GM19468 (cell line): ENCODE results near the gene TBATA.

Experiments
- ATAC-seq: cut with Tn5 transposase; IDR thresholded peaks from one replicate; pipeline ENCODE4 v1.9.1; 2021; ENCODE audit warnings: mild to moderate bottlenecking, moderate library complexity, moderate number of reproducible peaks; ENCODE audit not compliant: unreplicated experiment; ENCODE audit errors: extremely low read depth

TBATA gene

GRCh38 chr10:70809011-70809611 lies 23.9 kb upstream of the TBATA start:
- no peak for ATAC-seq

- ATAC-seq: no peak
These were observed 22.4 kb upstream of the TBATA start for GRCh38 chr10:70807556-70807955.

- no peak for ATAC-seq
These were observed 21.7 kb upstream of the TBATA start for GRCh38 chr10:70806841-70807240.

- ATAC-seq: no peak
These were observed 20.5 kb upstream of the TBATA start for GRCh38 chr10:70805619-70806215.

GRCh38 chr10:70804421-70804808 lies 19.2 kb upstream of the TBATA start:
- ATAC-seq: no peak

GRCh38 chr10:70803775-70804420 lies 18.7 kb upstream of the TBATA start:
- no peak for ATAC-seq

GRCh38 chr10:70801854-70802253 lies 16.7 kb upstream of the TBATA start:
- ATAC-seq: no peak

GRCh38 chr10:70799124-70799523 lies 13.9 kb upstream of the TBATA start:
- ATAC-seq: no peak

GRCh38 chr10:70797840-70798239 lies 12.7 kb upstream of the TBATA start:
- no peak for ATAC-seq

GRCh38 chr10:70795613-70796012 lies 10.4 kb upstream of the TBATA start:
- ATAC-seq: no peak

GRCh38 chr10:70791386-70792039 lies 6.3 kb upstream of the TBATA start:
- no peak for ATAC-seq

GRCh38 chr10:70786799-70787415 lies 1.7 kb upstream of the TBATA start:
- ATAC-seq: no peak

GRCh38 chr10:70784471-70784870 lies 706 bp downstream of the TBATA start:
- ATAC-seq: no peak

GRCh38 chr10:70784016-70784415 lies 1.2 kb downstream of the TBATA start:
- no peak for ATAC-seq

GRCh38 chr10:70782746-70783680 lies 2.2 kb downstream of the TBATA start:
- no peak for ATAC-seq

- ATAC-seq: no peak
These were observed 3.0 kb downstream of the TBATA start for GRCh38 chr10:70782086-70782745.

GRCh38 chr10:70781461-70782051 lies 3.6 kb downstream of the TBATA start:
- no peak for ATAC-seq

- ATAC-seq: no peak
These were observed 4.4 kb downstream of the TBATA start for GRCh38 chr10:70780772-70781171.

GRCh38 chr10:70780370-70780760 lies 4.8 kb downstream of the TBATA start:
- ATAC-seq: no peak
